NCI-H1436 treated with DMSO at 0.1 percent for 48 hours (cell line): ENCODE data around the gene SOHLH2.

Source experiments
- DNase-seq: peaks from one replicate; lab custom pipeline; 2025; lab: John Stamatoyannopoulos, UW

Gene SOHLH2

GRCh38 chr13:36131931-36132297 is 82.4 kb downstream of the SOHLH2 start:
- DNase-seq: no peak

GRCh38 chr13:36131222-36131930 is 83.0 kb downstream of the SOHLH2 start, which contains the start of gene DCLK1:
TSS of gene DCLK1 (minus strand) at chr13:36131382.
- DNase-seq: no peak

- no peak for DNase-seq
Measured at GRCh38 chr13:36130552-36131221, 83.7 kb downstream of the SOHLH2 start.

- no peak for DNase-seq
Measured at GRCh38 chr13:36130193-36130551, 84.2 kb downstream of the SOHLH2 start.

GRCh38 chr13:36129539-36129938 is 84.8 kb downstream of the SOHLH2 start:
- no peak for DNase-seq

- DNase-seq: no peak
Measured at GRCh38 chr13:36126491-36126890, 87.9 kb downstream of the SOHLH2 start.

- no peak for DNase-seq
Measured at GRCh38 chr13:36125841-36126240, 88.5 kb downstream of the SOHLH2 start.

- DNase-seq: no peak
Measured at GRCh38 chr13:36124236-36124822, 90.0 kb downstream of the SOHLH2 start.
